Measurements from ENCODE around the gene LONP2.
"Not testable (repeated sequence)": the region's sequence is repeated elsewhere in the genome, so short reads cannot be mapped to it uniquely, and the experiment has no call there.

The LONP2 gene

GRCh38 chr16:48393485-48394354 lies 149.6 kb downstream of the LONP2 start:
- no peak for DNase-seq (ENCODE audit: low read depth in 2 of 2)

DNA sequence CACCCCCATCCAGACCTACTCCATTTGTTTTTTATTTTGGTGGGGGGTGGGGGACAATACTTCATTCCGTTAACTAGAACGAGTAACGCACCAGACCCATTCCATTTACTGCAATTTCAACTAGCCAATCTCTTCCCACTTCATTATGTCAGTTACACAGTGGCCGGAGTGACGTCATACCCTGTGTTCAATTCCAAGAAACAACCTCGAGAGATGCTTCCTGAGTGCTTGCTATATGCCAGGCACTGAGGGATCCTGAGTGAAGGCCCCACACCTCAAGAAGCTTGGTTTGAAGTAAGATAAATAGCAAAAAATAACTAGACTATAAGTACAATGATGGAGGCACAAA lies 150.2 kb downstream of the LONP2 start:
- DNase-seq (ENCODE audit: low read depth in 2 of 2) = no peak

- no peak for DNase-seq (ENCODE audit: low read depth in 2 of 2)
Observed at GRCh38 chr16:48395375-48395774, 151.3 kb downstream of the LONP2 start.

DNA sequence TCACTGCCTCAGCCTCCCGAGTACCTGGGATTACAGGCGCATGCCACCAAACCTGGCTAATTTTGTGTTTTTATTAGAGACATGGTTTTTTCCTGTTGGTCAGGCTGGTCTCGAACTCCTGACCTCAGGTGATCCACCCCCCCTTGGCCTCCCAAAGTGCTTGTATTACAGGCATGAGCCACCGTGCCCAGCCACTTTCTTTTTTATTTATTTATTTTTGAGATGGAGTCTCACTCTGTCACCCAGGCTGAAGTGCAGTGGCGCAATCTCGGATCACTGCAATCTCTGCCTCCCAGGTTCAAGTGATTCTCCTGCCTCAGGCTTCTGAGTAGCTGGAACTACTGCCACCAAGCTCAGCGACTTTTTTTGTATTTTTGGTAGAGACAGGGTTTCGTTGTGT lies 158.4 kb downstream of the LONP2 start:
- DNase-seq (ENCODE audit: low read depth in 2 of 2) = not testable (repeated sequence)

DNA sequence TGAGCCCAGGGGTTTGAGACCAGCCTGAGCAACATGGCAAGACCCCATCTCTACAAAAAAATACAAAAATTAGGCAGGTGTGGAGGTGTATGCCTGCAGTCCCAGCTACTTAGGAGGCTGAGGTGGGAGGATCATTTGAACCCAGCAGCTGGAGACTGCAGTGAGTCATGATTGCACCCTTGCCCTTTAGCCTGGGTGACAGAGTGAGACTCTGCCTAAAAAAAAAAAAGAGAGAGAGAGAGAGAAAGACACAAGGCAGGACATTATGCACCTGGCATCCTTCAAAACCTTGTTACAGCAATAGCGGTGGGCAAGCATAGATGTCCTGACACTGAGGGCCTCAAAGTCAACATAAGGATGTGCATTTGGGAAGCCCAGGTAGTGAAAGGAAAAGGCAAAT lies 161.1 kb downstream of the LONP2 start:
- no peak for DNase-seq (ENCODE audit: low read depth in 2 of 2)

DNA sequence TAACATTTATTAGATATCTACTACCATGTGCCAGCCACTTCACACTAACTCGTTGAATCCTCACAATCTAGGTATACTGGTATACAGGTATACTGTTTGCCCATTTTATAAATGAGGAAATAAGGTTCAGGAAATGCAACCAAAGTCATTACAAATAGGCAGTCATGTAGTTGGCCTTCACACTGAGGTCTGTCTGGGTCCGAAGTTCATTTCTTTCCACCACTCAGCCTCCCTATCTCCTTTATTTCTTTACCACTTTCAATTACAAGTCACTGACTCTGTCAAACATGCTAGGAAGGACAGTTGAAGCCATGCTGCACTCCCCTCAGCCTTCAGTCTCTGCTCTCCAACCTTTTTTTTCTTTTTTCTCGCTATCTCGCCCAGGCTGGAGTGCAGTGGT lies 161.8 kb downstream of the LONP2 start:
- DNase-seq (ENCODE audit: low read depth in 2 of 2) = no peak

All from stimulated activated CD8-positive, alpha-beta memory T cell treated with anti-CD3 and anti-CD28 coated beads, Interleukin-15, amount 100 ng/mL, for 4 hours (primary cell).